Skeletal muscle satellite cell (primary cell): ENCODE data around the gene PRAMEF8. TPM values are rescaled to one million over a fixed set of nuclear protein-coding genes. Genes with fewer than 3 reads are reported as not detected.
"Not testable (repeated sequence)": the region's sequence is repeated elsewhere in the genome, so short reads cannot be mapped to it uniquely, and the experiment has no call there.

Experiments used
- H3K27me3 ChIP-seq: 2 replicates; pipeline ENCODE4 v1.7.0; 2013; ENCODE audit warnings: low read length; ENCODE audit not compliant: control insufficient read depth, insufficient read depth
- H3K36me3 ChIP-seq: 2 replicates; pipeline ENCODE4 v1.7.0; 2013; ENCODE audit warnings: mild to moderate bottlenecking, control low read depth, low read length; ENCODE audit not compliant: insufficient read depth
- H3K4me1 ChIP-seq: 2 replicates; pipeline ENCODE4 v1.7.0; 2013; ENCODE audit warnings: low read length; ENCODE audit not compliant: control insufficient read depth, insufficient read depth
- H3K4me2 ChIP-seq: 2 replicates; pipeline ENCODE4 v1.7.0; 2013; ENCODE audit warnings: mild to moderate bottlenecking, low read length
- H3K4me3 ChIP-seq: 2 replicates; pipeline ENCODE4 v1.7.0; 2013; ENCODE audit warnings: low read length
- H3K9ac ChIP-seq: 2 replicates; pipeline ENCODE4 v1.7.0; 2013; ENCODE audit warnings: mild to moderate bottlenecking, low read depth, low read length, moderate library complexity
- H3K9me3 ChIP-seq: replicated peaks from 2 replicates; pipeline ENCODE4 v1.7.0; 2013; ENCODE audit warnings: mild to moderate bottlenecking, control low read depth, low read length
- total RNA-seq: library from RNA; depleted of rRNA; stranded (reverse); fragments of >200 nt; gene quantifications from 2 replicates; pipeline ENCODE4 v1.2.3, GENCODE V29; 2012; rRNA removed

The PRAMEF8 gene
- not detected in 2 replicates for total RNA-seq

GRCh38 chr1:13285037-13285436 lies at the start of gene PRAMEF8:
TSS of gene PRAMEF8 (minus strand) at chr1:13285137. CDS start at chr1:13284091, 1,046 bp downstream.
- H3K4me2 ChIP-seq, H3K4me3 ChIP-seq, H3K9me3 ChIP-seq, H3K9ac ChIP-seq, H3K27me3 ChIP-seq, H3K4me1 ChIP-seq, H3K36me3 ChIP-seq: not testable (repeated sequence)

DNA sequence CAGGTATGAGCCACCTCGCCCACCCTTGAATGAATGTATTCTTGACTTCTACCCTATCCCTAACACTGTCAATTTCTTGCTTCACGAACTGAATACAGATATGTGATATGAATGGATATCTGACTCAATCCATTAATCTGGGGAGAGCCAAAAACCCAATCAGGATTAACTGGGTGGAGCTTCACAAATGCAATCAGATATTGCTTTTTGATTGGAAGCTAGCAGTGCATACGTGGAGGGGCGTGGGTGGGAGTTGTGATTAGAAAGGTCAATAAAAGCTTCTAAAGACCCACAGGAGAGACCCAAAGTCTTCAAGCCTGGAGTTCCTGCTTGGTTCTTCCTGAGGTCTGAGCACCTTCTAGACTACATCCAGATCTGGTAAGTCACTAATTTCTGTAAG lies 30.3 kb upstream of the PRAMEF8 start, which contains the start of gene PRAMEF15:
Gene PRAMEF15 (plus strand): TSS at position 301 of the 400 bp plus-strand sequence. CDS start 2,827 bp downstream, outside the sequence.
- H3K4me3 ChIP-seq, H3K36me3 ChIP-seq, H3K9ac ChIP-seq: not testable (repeated sequence)

DNA sequence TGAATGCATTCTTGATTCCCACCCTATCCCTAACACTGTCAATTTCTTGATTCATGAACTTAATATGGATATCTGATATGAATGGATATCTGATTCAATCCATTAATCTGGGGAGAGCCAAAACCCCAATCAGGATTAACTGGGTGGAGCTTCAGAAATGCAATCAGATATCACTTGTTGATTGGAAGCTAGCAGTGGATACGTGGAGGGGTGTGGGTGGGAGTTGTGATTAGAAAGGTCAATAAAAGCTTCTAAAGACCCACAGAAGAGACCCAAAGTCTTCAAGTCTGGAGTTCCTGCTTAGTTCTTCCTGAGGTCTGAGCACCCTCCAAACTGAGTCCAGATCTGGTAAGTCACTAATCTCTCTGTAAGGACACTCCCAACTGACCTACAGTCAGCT lies 18.3 kb upstream of the PRAMEF8 start, which contains the start of gene PRAMEF33:
Gene PRAMEF33 (plus strand): TSS at position 301 of the 400 bp plus-strand sequence. CDS start 2,416 bp downstream, outside the sequence.
- not testable (repeated sequence) for H3K9ac ChIP-seq, H3K4me3 ChIP-seq, H3K27me3 ChIP-seq, H3K36me3 ChIP-seq, H3K4me1 ChIP-seq, H3K4me2 ChIP-seq, H3K9me3 ChIP-seq

More for the DNA sequence above, 30.3 kb upstream of the PRAMEF8 start, which contains the start of gene PRAMEF15:
- H3K9me3 ChIP-seq, H3K27me3 ChIP-seq, H3K4me1 ChIP-seq, H3K4me2 ChIP-seq: not testable (repeated sequence)

DNA sequence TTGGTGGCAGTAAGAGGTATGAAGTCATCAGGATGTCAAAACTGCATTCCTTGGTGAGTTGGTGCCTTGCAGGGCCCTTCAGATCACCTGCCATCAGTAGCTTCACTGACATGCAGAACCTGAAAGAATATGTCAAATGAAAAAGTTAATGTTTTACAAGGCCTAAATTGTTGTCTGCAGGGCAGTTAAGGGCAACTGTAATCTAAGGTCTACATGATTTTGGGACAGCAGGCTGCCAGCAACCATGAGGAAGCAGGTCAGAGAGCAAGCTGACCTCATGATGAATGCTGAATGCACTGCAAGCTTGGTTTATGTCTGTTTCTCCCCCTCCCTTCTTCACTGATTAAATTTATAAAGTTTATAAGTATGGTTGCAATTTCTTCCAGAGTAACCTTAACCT lies 17.3 kb upstream of the PRAMEF8 start:
- H3K36me3 ChIP-seq, H3K4me2 ChIP-seq, H3K9ac ChIP-seq, H3K4me3 ChIP-seq, H3K27me3 ChIP-seq, H3K9me3 ChIP-seq, H3K4me1 ChIP-seq: not testable (repeated sequence)

DNA sequence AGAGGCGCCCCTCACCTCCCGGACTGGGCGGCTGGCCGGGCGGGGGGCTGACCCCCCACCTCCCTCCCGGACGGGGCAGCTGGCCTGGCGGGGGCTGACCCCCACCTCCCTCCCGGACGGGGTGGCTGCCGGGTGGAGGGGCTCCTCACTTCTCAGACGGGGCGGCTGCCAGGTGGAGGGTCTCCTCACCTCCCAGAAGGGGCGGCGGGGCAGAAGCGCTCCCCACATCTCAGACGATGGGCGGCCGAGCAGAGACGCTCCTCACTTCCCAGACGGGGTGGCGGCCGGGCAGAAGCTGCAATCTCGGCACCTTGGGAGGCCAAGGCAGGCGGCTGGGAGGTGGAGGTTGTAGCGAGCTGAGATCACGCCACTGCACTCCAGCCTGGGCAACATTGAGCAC lies 13.8 kb upstream of the PRAMEF8 start:
- H3K4me3 ChIP-seq, H3K27me3 ChIP-seq, H3K36me3 ChIP-seq, H3K4me2 ChIP-seq, H3K9me3 ChIP-seq, H3K4me1 ChIP-seq, H3K9ac ChIP-seq: not testable (repeated sequence)

GRCh38 chr1:13297216-13297931 lies 12.4 kb upstream of the PRAMEF8 start:
- not testable (repeated sequence) for H3K4me3 ChIP-seq, H3K36me3 ChIP-seq, H3K4me2 ChIP-seq, H3K4me1 ChIP-seq, H3K9ac ChIP-seq, H3K9me3 ChIP-seq, H3K27me3 ChIP-seq

- not testable (repeated sequence) for H3K9ac ChIP-seq, H3K27me3 ChIP-seq, H3K4me3 ChIP-seq, H3K4me2 ChIP-seq, H3K9me3 ChIP-seq, H3K36me3 ChIP-seq, H3K4me1 ChIP-seq
Measured at GRCh38 chr1:13289030-13289429, 4.1 kb upstream of the PRAMEF8 start.

- not testable (repeated sequence) for H3K36me3 ChIP-seq, H3K9ac ChIP-seq, H3K27me3 ChIP-seq, H3K4me1 ChIP-seq, H3K4me2 ChIP-seq, H3K4me3 ChIP-seq, H3K9me3 ChIP-seq
Measured at GRCh38 chr1:13279617-13280016, 5.3 kb downstream of the PRAMEF8 start.

- not testable (repeated sequence) for H3K4me3 ChIP-seq, H3K4me2 ChIP-seq, H3K36me3 ChIP-seq, H3K4me1 ChIP-seq, H3K9me3 ChIP-seq, H3K9ac ChIP-seq, H3K27me3 ChIP-seq
Measured at GRCh38 chr1:13277016-13277415, 7.9 kb downstream of the PRAMEF8 start.

DNA sequence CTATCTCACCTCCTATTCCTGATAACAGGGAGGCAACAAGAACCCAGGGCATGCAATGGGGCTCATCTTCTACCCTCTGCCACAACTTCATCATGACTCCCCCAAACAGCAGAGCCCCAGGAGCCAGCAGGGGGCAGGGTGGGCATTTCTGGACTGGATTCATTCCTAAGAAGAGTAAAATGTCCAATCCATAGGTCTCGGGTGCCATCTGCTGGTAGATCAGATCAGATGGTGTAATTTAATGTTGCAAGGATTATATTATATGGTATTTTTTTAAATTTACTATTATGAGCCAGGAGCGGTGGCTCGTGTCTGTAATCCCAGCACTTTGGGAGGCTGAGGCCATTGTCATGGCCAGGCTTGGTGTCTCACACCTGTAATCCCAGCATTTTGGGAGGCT lies 19.8 kb downstream of the PRAMEF8 start:
- H3K9ac ChIP-seq, H3K4me1 ChIP-seq, H3K4me3 ChIP-seq, H3K4me2 ChIP-seq, H3K9me3 ChIP-seq, H3K27me3 ChIP-seq, H3K36me3 ChIP-seq: not testable (repeated sequence)

GRCh38 chr1:13253898-13254297 lies 31.0 kb downstream of the PRAMEF8 start, which contains the start of gene PRAMEF5:
TSS of gene PRAMEF5 (plus strand) at chr1:13254198. CDS start at chr1:13259269, 5,071 bp downstream.
- not testable (repeated sequence) for H3K4me1 ChIP-seq, H3K36me3 ChIP-seq, H3K4me3 ChIP-seq, H3K27me3 ChIP-seq, H3K4me2 ChIP-seq, H3K9me3 ChIP-seq, H3K9ac ChIP-seq

DNA sequence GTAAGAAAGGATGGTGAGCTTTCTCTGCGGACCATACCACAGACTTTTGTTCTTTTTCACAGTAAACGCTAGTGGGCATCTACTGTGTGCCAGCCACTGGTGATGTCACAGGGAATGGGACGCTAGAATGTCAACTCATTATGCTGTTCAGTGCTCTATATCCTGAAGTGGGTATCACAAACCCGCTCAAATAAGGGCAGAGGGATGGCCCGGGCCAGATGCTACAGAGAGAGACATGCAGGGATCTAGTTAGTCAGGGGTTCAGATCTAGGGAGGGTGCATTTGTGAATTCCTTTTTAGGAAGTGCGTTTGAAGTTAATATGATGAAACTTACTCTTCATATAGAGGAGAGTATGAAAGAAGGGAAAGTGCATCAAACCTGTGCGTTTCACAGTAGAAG lies 37.8 kb downstream of the PRAMEF8 start:
- H3K27me3 ChIP-seq, H3K36me3 ChIP-seq, H3K4me3 ChIP-seq, H3K4me1 ChIP-seq, H3K9ac ChIP-seq, H3K9me3 ChIP-seq, H3K4me2 ChIP-seq: not testable (repeated sequence)
